Activated T-cell treated with anti-CD3 and anti-CD28 coated beads for 1 hour (primary cell): ENCODE measurements around the gene MON1B.
"Not testable (repeated sequence)": the region's sequence is repeated elsewhere in the genome, so short reads cannot be mapped to it uniquely, and the experiment has no call there.

ENCODE experiments used
- DNase-seq: peaks from one replicate; pipeline ENCODE4 v3.0.0-alpha.2; 2020; ENCODE audit warnings: low read depth

MON1B gene

GRCh38 chr16:77190478-77191258, at the start of gene MON1B:
MON1B (plus strand) TSS chr16:77191190; CDS start chr16:77191486, 296 bp downstream.
- DNase-seq = peak; percentile 84

GRCh38 chr16:77143364-77143763, 47.6 kb upstream of the MON1B start:
- no peak for DNase-seq

GRCh38 chr16:77148121-77148520, 42.9 kb upstream of the MON1B start:
- no peak for DNase-seq

- no peak for DNase-seq
These were observed 33.5 kb upstream of the MON1B start for GRCh38 chr16:77157346-77158058.

- no peak for DNase-seq
These were observed 32.7 kb upstream of the MON1B start for GRCh38 chr16:77158293-77158692.

GRCh38 chr16:77165006-77165405, 26.0 kb upstream of the MON1B start:
- DNase-seq = no peak

- DNase-seq = not testable (repeated sequence)
These were observed 25.3 kb upstream of the MON1B start for GRCh38 chr16:77165536-77166236.

- no peak for DNase-seq
These were observed 24.3 kb upstream of the MON1B start for GRCh38 chr16:77166726-77167125.

GRCh38 chr16:77168901-77169300, 22.1 kb upstream of the MON1B start:
- no peak for DNase-seq

GRCh38 chr16:77169650-77170236, 21.2 kb upstream of the MON1B start:
- peak; percentile 17 for DNase-seq

GRCh38 chr16:77170805-77171204, 20.2 kb upstream of the MON1B start:
- DNase-seq = no peak

GRCh38 chr16:77171745-77172635, 19.0 kb upstream of the MON1B start:
- DNase-seq = no peak

- DNase-seq = no peak
These were observed 18.0 kb upstream of the MON1B start for GRCh38 chr16:77172951-77173350.

- no peak for DNase-seq
These were observed 7.9 kb upstream of the MON1B start for GRCh38 chr16:77183137-77183536.

- not testable (repeated sequence) for DNase-seq
These were observed 4.7 kb upstream of the MON1B start for GRCh38 chr16:77186298-77186697.

- DNase-seq = no peak
These were observed 856 bp upstream of the MON1B start for GRCh38 chr16:77190190-77190477.

GRCh38 chr16:77191259-77191969, 424 bp downstream of the MON1B start:
- DNase-seq = no peak

GRCh38 chr16:77193377-77193776, 2.4 kb downstream of the MON1B start:
- DNase-seq = no peak

GRCh38 chr16:77194295-77195231, 3.6 kb downstream of the MON1B start:
- DNase-seq = no peak

GRCh38 chr16:77195411-77195810, 4.4 kb downstream of the MON1B start:
- DNase-seq = no peak
